SIG-M5 treated with dmso at 0.1 percent for 504 hours (cell line): ENCODE data around the gene MTG1.
"Not testable (repeated sequence)": the region's sequence is repeated elsewhere in the genome, so short reads cannot be mapped to it uniquely, and the experiment has no call there.

Experiments
- DNase-seq: peaks from one replicate; lab custom pipeline; 2025; ENCODE audit not compliant: unreplicated experiment; lab: John Stamatoyannopoulos, UW

The MTG1 gene

DNA sequence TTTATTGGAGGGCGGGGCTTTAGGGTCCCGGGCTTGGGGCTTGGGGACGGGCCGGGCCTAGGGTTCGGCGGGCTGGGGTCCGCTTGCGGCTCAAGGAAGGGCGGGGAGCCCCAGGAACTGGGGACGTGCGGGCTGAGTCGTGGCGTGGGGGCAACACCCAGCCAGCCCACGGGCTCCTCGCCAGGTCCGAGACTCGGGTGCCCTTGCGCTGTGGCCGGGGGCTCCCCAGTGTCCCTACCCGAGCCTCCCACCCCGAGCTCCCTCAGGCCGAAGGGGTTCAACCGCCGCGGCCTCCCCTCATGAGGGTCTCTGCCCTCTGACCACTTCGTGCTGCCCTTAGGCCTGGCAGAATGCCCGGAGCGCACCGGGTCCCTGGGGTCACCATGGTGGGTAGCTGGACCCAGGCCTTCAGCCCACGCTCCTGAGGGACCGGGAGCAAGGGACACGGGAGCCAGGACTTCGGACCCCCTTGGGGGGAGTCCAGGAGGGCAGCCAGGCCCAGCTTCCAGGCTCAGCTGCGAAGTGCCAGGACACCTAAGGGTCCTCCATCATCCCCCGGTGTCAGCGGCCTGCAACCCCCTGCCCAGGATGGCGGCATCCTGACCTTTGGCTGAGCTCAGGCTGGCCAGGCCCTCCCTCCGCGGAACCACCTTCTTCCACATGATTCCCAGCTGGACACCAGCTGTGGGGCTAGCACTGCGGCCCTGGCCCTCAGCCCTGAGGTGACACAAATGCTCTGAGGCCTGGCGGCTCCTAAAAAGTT lies 35.6 kb upstream of the MTG1 start:
- DNase-seq, result no peak

DNA sequence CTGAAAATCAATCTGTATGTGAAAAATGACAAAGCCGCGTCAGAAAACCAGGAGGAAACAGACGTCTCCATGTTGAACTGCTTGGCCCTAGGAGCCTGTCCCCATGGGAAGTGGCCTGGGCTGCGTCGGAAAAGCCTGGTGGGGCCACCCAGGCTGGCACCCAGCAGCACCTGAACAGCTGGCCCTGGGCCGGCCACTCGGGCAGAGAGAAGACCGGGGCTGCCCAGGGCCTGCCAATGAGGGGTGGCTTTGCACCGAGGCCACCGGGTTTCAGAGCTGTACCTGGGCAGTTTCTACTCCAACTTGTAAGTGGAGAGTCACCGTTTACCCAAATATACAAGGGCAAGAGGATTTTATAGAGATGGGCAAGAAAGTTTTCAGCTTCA lies 35.0 kb upstream of the MTG1 start:
- DNase-seq, result no peak

GRCh38 chr10:133359554-133359971 lies 34.4 kb upstream of the MTG1 start:
- DNase-seq, result no peak

DNA sequence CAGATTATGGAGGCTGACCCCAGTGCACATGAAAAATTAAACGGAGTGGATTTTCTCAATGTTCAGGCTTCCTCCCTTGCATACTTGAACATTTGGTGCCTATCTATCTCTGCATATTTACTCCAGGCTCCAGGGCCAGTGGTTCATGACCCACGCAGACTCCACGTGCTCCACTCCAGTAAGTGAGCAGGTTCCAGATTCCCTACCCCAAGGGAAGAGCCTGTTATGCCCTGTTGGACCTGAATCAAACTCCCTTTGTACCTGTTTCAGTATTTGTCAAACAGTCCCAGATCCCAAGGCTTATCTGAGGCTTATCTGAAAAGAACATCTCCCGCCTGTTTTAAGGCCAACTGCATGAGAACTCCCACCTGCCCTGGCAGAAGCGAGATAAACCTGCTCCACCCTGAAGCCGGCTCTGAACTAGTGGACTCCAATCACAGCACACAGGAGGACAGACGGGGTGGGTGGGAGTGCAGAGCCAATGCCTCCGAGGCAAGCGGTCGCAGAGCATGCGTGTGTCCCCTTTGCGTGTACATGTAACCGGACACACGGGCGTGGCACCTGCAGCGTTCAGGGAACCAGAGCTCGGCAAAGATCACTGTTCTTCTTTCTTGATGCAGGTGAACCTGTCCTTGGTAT lies 33.9 kb upstream of the MTG1 start:
- DNase-seq, result no peak

GRCh38 chr10:133361227-133361626 lies 32.7 kb upstream of the MTG1 start:
- DNase-seq, result no peak

GRCh38 chr10:133361773-133362441 lies 32.0 kb upstream of the MTG1 start:
- DNase-seq, result no peak

GRCh38 chr10:133362846-133363245 lies 31.1 kb upstream of the MTG1 start:
- no peak for DNase-seq

DNA sequence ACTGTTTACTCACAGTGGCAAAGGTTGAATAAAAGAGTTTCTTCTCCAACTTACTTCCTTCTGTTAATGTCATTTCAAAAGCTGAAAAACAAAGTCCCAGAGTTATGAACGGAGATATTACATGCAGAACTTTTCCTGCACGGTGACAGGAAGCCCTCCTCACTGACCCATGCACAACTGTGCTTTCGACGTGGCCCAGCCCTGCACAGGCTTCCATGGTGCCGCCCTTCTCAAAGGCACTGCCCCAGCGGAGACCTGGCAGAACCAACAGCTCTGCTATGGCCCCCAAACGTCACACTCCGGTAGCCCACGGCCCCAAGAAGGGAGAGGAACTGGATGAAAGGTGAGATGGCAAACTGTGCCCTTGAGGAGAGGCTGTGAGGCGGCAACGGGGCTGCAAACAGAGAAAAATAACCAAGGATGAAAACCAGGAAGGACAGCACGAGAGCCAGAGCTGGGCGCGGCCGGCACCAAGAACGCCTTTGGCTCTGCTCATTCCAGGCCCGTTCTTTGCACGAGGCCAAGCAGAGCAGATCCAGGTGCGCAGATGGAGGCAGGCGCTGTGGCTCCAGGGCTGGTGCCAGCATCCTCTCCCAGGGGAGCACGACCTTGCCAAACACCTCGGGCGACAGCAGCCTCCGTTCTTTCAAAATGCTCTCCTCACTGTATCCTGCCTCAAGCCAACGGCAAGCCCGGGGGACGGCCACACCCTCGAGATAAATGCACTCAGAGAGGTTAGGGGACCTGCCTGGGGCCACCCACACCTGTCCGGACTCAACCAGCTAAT lies 29.1 kb upstream of the MTG1 start:
- no peak for DNase-seq

- no peak for DNase-seq
These were observed 28.4 kb upstream of the MTG1 start for GRCh38 chr10:133365461-133366129.

GRCh38 chr10:133366130-133366478 lies 27.9 kb upstream of the MTG1 start:
- no peak for DNase-seq

DNA sequence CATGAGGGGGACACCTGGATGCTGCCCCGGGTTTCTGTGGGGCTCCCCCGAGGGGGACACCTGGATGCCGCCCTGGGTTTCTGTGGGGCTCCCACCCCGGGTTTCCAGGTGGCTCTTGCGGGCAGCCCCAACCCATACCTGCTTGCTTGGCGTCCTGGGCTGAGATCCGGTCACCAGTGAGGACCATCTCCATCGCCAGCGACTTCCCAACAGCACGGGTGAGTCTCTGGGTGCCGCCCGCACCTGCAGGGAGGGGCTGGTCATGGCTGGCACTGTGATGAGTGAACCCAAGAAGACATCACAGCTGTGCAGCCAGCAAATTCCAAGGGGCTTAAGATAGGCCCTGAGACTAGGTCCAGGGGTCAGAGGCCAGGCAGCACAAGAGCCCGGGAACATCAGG lies 27.2 kb upstream of the MTG1 start:
- DNase-seq, result no peak

DNA sequence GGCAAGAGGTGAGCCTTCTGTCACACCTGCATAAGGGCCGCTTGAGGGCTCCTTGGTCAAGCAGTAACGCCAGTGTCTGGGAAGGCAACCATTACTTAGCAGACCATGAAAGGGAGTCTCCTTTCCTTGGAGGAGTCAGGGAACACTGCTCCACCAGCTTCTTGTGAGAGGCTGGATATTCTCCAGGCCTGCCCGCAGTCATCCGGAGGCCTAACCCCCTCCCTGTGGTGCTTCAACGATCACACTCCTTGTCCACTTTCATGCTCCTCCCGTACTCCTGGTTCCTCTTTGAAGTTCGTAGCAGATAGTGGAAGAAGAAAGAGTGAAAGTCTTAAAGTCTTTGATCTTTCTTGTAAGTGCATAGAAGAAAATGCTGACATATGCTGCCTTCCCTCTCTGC lies 26.5 kb upstream of the MTG1 start:
- not testable (repeated sequence) for DNase-seq

GRCh38 chr10:133368153-133368552 lies 25.8 kb upstream of the MTG1 start:
- DNase-seq, result no peak

DNA sequence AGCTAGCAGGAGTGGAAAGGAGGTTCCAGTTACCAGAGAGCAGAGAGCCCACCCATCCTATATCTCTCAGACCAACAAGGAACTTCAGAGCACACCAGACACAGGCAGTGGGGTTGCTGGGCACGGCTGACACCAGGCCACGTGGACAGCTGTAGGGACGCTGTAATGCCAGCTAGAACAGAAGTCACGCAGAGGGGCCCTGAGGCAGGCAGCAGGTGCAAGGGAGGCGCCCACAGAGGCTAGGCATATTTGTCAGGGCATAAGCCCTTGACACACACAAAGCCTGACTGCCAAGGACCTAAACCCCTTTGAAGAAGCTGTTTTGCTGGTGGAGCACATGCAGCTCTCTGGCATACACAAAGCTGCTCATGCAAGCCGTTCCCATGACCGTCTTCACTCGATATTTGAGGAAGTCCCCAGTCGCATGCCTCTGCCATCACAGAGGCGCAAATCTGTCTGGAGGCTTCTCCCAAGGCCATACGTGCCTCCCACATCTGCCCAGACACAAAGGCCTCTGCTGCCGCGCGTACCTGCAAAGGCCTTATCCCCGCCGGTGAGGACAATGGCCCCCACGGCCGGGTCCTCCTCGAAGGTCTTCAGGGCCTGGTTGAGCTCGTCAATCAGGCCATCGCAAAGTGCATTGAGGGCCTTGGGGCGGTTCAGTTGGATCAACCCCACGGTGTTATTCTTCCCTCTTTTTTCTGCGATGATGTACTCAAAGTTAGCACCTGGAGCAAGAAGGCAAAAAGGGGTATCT lies 23.7 kb upstream of the MTG1 start:
- no peak for DNase-seq

DNA sequence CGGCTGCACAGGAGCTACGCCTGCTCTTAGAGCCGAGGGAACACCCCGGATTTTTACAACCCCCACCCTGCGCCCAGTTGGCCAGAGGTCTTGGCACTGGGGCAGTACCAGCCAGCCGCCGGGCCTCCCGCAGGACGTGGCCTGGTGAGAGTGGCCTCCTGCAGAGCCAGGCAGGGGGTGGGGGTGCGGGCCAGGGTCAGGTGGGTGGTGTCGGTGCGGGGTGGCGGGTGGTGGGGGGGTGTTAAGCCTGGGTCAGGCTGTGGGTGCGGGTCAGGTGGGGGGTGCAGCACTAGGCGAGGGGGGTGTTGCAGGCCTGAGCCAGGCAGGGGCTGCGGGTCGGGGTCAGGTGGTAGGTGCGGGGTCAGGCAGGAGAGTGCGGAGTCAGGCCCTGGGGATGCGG lies 21.4 kb upstream of the MTG1 start:
- DNase-seq, result no peak

DNA sequence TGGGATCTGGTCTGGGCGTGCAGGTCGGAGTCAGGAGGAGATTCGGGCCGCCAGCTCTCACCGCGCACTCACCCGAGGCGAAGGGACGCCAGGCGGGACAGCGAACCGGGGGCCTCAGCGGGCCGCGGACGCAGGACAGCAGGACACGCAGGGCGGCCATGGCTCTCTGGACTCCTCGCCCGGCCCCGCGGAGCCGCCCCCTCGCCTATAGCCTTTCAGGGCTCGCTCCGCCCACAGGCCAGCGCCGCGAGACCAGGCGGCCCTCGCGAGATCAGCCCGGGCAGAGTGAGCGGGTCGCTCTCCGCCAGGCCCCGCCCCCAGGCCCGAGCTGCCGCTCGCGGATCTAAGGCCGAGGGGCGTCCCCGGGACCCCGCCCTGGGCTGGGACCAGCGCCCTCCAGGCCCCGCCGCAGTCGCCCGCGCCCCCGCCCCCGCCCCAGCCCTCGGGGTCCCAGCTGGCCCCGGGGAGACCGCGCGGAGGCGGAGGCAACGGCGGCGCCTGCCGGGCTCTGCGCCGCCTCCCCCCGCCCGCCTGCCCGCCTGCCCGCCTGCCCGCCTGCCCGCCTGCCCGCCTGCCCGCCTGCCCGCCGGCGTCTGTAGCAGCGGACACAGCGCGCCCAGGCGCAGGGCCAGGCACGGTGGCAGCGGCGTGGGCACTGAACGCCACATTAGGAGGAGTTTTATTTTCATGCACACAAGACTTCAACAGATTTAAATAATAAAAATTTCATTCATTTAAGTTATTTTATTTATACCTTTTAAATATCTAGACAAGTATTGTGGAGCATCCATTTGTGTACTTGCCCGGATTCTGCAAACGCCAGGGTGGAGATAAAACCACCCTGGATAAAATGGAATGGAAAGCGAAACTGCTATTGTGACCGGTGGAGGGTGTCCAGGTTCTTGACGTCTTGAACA lies 20.5 kb upstream of the MTG1 start, which contains the start of gene ECHS1:
Gene ECHS1 (minus strand): TSS at position 181 of the 917 bp plus-strand sequence. CDS start 21 bp downstream, at position 160.
- DNase-seq, result peak; percentile 73

DNA sequence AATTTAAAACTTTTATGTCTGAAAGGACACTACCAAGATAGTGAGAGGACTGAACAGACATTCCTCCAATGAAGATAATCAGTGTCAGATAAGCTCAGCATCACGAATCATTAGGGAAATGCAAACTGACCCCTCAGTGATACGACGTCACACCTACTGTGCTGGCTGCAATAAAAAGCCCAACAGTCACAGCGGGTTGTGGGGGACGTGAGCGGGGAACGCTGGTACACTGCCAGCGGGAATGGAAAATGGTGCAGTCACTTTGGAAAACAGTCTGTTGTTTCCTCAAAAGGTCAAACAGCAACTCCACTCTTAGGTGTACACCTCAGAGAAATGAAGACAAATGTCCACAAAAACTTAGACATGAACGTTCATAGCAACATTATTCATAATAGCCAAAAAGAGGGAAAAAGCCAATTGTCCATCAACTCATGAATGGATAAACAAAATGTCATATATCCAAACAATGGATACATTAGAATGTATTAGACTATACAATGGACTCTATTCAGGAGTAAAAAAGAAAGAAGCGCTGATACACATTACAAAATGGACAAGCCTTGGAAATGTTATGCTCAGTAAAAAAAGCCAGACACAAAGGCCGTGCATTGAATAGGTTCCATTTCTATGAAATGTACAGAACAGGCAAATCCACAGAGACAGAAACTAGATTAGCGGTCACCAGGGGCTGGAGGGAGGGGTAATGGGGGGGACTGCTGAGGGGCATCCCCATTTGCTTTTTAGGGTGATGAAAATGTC lies 18.4 kb upstream of the MTG1 start:
- DNase-seq, result no peak

GRCh38 chr10:133376183-133376582 lies 17.8 kb upstream of the MTG1 start:
- DNase-seq, result not testable (repeated sequence)
